Prostate gland (tissue), 2 donors: ENCODE data around the gene ARID4B. TPM values are rescaled to one million over a fixed set of nuclear protein-coding genes. Genes with fewer than 3 reads are reported as not detected.

Experiments used
- DNase-seq: peaks from one replicate; pipeline ENCODE4 v3.0.0-alpha.2; 2019; ENCODE audit warnings: low spot score
- H3K27ac ChIP-seq, 2 donors: fragments of 200-600 bp; sonication (generic); 2 replicates each; pipeline ENCODE4 v1.5.1; 2017 to 2019
- H3K27me3 ChIP-seq: fragments of 200-600 bp; sonication (generic); replicated peaks from 2 replicates; pipeline ENCODE4 v1.5.1; 2019; ENCODE audit not compliant: insufficient read depth
- H3K36me3 ChIP-seq, 2 donors: fragments of 200-600 bp; sonication (generic); 1 replicate in 1 of 2; 2 replicates in 1 of 2; pipeline versions ENCODE4 v1.5.1 to v1.8.1; 2017 to 2019
- H3K4me1 ChIP-seq: fragments of 200-600 bp; sonication (generic); replicated peaks from 2 replicates; pipeline ENCODE4 v1.5.1; 2019
- H3K4me3 ChIP-seq, 2 donors: fragments of 200-600 bp; sonication (generic); 2 replicates each; pipeline ENCODE4 v1.5.1; 2017 to 2019
- H3K9me3 ChIP-seq: fragments of 200-600 bp; sonication (generic); 2 replicates; pipeline ENCODE4 v1.5.1; 2017
- POLR2A ChIP-seq: fragments of 450-650 bp; IDR thresholded peaks from one replicate; pipeline ENCODE4 v1.6.1; 2016; ENCODE audit warnings: antibody characterized with exemption, mild to moderate bottlenecking
- POLR2AphosphoS5 ChIP-seq: sonication (generic); formaldehyde crosslinking; IDR thresholded peaks from one replicate; pipeline ENCODE4 v1.6.1; 2017; ENCODE audit warnings: antibody characterized with exemption
- whole genome bisulfite sequencing: methylation state at CpG from one replicate; pipeline ENCODE4 v1.1.5; 2018; 5-methylcytosine and 5-hydroxymethylcytosine counted together
- intact Hi-C: fragments of 100-400 bp; cut with DNase I; formaldehyde crosslinking; loops from one replicate; pipeline ENCODE4 v1.14.2; 2022
- total RNA-seq, 2 donors: library from RNA; depleted of rRNA; stranded (reverse); fragments of >200 nt; gene quantifications; one replicate each; pipeline ENCODE4 v1.1.0, GENCODE V29; 2016
- TF ChIP-seq, protein P1 (sequence below), 4 experiments: fragments of 200-600 bp in 2 of 4; fragments of 450-650 bp in 2 of 4; sonication (generic) in 2 of 4; IDR thresholded peaks; 1 replicate in 3 of 4; 2 replicates in 1 of 4; pipeline ENCODE4 v1.5.1; 2016 to 2019; ENCODE audit warnings: antibody characterized with exemption in 4 of 4, mild to moderate bottlenecking in 2 of 4, moderate library complexity in 2 of 4

The ARID4B gene
- total RNA-seq, 2 donors from 2014 or later: 28.6 to 46.4 TPM

- no peaks in the 10 kb centered on the region for H3K9me3 ChIP-seq
- H3K27ac ChIP-seq: no peak overlapping the region
- 64% methylated on average over 1 of the region's 1 CpG for WGBS
- DNase-seq: no peak
- intact Hi-C loops: no loop called here
- H3K4me1 ChIP-seq: no peaks in the 10 kb centered on the region
- no peak for TF ChIP-seq POLR2A
- TF ChIP-seq, protein P1, sequence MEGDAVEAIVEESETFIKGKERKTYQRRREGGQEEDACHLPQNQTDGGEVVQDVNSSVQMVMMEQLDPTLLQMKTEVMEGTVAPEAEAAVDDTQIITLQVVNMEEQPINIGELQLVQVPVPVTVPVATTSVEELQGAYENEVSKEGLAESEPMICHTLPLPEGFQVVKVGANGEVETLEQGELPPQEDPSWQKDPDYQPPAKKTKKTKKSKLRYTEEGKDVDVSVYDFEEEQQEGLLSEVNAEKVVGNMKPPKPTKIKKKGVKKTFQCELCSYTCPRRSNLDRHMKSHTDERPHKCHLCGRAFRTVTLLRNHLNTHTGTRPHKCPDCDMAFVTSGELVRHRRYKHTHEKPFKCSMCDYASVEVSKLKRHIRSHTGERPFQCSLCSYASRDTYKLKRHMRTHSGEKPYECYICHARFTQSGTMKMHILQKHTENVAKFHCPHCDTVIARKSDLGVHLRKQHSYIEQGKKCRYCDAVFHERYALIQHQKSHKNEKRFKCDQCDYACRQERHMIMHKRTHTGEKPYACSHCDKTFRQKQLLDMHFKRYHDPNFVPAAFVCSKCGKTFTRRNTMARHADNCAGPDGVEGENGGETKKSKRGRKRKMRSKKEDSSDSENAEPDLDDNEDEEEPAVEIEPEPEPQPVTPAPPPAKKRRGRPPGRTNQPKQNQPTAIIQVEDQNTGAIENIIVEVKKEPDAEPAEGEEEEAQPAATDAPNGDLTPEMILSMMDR (IDR thresholded peaks at IDR 0.05): no peak
- TF ChIP-seq POLR2AphosphoS5: no peak
- no peaks in the 10 kb centered on the region for H3K36me3 ChIP-seq
- H3K4me3 ChIP-seq: no peak overlapping the region
- H3K27me3 ChIP-seq: no peaks in the 10 kb centered on the region
Measured at GRCh38 chr1:235341334-235341733, 13.4 kb upstream of the ARID4B start.

DNA sequence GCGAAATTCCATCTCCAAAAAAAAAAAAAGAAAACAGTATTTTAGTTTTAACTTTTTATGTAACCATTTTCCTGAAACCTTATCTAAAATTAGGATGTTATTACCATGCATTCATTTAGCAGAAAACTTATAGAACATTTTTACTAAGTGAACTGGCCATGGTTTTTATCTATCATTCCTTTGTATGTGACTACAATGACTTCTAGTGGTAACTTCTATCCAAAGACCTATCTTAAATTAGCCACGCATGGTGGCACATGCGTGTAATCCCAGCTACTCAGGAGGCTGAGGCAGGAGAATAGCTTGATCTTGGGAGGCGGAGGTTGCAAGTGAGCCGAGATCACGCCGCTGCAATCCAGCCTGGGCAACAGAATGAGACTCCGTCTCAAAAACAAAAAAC, 11.8 kb upstream of the ARID4B start:
- Histone ChIP-seq H3K27me3 (no peaks in the 10 kb centered on the region), H3K36me3 (no peaks in the 10 kb centered on the region), H3K9me3 (no peaks in the 10 kb centered on the region), H3K27ac (no peak overlapping the region), H3K4me3 (no peak overlapping the region), H3K4me1 (no peaks in the 10 kb centered on the region)
- intact Hi-C loops: no loop called here
- TF ChIP-seq POLR2A: no peak
- no peak for TF ChIP-seq POLR2AphosphoS5
- 84% methylated on average over 8 of the region's 8 CpGs for WGBS
- DNase-seq: no peak

GRCh38 chr1:235336903-235337302, 8.9 kb upstream of the ARID4B start:
- intact Hi-C loops: no loop called here
- 84% methylated on average over 4 of the region's 4 CpGs for WGBS
- H3K36me3 ChIP-seq: no peaks in the 10 kb centered on the region

DNA sequence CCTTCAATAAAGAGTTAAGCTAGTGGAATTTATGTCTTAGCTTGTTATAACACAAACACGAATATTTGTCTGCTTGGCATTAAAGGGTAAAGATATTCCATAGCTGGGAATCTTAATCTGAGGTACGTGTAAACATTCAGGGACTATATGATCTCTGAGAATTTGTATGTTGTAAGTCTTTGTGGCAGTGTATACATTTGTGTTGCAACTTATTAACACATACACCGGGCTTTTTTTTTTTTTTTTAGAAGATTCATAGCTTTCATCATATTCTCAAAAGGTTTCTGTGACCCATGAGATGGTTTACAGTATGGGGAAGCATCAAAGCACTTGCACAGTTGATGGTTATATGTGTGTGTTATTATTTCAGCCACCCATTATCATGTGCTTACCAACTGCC, 3.4 kb upstream of the ARID4B start:
- Histone ChIP-seq H3K4me3 (no peak overlapping the region), H3K9me3 (no peaks in the 10 kb centered on the region), H3K36me3 (no peaks in the 10 kb centered on the region), H3K27me3 (no peaks in the 10 kb centered on the region), H3K4me1 (peaks cover 3% of the 10 kb centered on the region), H3K27ac (no peak overlapping the region)
- no peak for DNase-seq
- TF ChIP-seq, protein P1 (IDR thresholded peaks at IDR 0.05): no peak
- TF ChIP-seq POLR2A (no peak), POLR2AphosphoS5 (no peak)
- intact Hi-C loops: no loop called here
- WGBS: 26% methylated on average over 3 of the region's 3 CpGs

More at GRCh38 chr1:235336903-235337302, 8.9 kb upstream of the ARID4B start:
- no peaks in the 10 kb centered on the region for H3K9me3 ChIP-seq
- H3K27me3 ChIP-seq: no peaks in the 10 kb centered on the region
- peaks cover 3% of the 10 kb centered on the region for H3K4me1 ChIP-seq
- TF ChIP-seq POLR2AphosphoS5 (no peak), POLR2A (no peak)
- TF ChIP-seq, protein P1 (IDR thresholded peaks at IDR 0.05): no peak
- no peak for DNase-seq
- H3K27ac ChIP-seq: no peak overlapping the region
- no peak overlapping the region for H3K4me3 ChIP-seq

GRCh38 chr1:235330918-235331285, 2.9 kb upstream of the ARID4B start:
- H3K9me3 ChIP-seq: no peaks in the 10 kb centered on the region
- no peak for DNase-seq
- no peak overlapping the region for H3K4me3 ChIP-seq
- no peak overlapping the region for H3K27ac ChIP-seq
- intact Hi-C loops: no loop called here
- no peaks in the 10 kb centered on the region for H3K36me3 ChIP-seq
- TF ChIP-seq, protein P1 (IDR thresholded peaks at IDR 0.05): no peak
- TF ChIP-seq POLR2A: no peak
- TF ChIP-seq POLR2AphosphoS5: no peak
- H3K4me1 ChIP-seq: peaks cover 6% of the 10 kb centered on the region
- no peaks in the 10 kb centered on the region for H3K27me3 ChIP-seq
- WGBS: 79% methylated on average over 5 of the region's 5 CpGs
